MV-4-11 (cell line): ENCODE data around the gene PNMA8A.
"Not testable (repeated sequence)": the region's sequence is repeated elsewhere in the genome, so short reads cannot be mapped to it uniquely, and the experiment has no call there.

Experiments used
- DNase-seq: peaks from one replicate; lab custom pipeline; 2025; lab: John Stamatoyannopoulos, UW

PNMA8A gene

DNA sequence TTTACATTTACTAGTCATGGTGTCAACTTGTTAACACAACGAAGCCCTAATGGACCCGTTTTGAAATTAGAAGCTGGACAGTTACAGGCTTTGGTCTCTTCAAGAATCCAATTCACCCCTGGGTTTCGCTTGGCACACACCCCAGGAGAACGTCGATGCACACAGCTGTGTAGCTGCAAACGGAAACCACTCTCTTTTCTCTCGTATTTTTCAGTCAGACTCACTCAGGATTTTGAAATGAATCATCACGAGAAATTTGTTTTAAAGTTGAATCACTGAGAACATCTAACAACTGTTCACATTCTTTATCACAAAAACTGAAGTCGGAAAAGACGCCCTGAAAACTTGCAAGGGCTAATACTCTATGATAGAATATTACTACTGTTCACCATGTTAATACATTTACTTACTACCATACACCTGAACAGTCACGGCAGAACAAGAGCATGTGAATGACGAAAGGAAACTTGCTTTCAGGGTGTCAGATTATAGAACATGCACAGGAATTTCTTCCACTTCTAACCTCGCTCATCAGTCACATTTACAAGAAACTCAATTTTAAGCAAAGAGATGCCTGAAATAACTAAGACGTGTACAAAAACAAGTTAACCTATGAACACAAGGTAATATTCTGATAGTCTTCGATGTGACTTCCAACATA lies 4.7 kb downstream of the PNMA8A start:
- DNase-seq = no peak

DNA sequence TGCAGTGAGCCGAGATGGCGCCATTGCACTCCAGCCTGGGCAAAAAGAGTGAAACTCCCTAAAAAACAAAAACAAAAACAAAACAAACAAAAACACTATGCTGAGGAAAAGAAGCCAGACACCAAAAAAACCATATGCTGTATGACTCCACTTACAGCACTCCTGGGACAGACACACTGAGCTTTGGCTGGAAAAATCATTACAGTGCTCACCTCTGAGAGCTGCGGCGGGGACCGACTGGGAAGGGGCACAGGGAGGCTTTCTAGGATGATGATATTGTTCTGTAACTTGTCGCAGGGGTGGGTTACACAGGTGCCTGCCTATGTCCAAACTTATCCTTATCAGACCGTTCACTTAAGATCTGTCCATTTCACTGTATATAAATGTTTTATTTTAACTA lies 7.8 kb downstream of the PNMA8A start:
- no peak for DNase-seq

DNA sequence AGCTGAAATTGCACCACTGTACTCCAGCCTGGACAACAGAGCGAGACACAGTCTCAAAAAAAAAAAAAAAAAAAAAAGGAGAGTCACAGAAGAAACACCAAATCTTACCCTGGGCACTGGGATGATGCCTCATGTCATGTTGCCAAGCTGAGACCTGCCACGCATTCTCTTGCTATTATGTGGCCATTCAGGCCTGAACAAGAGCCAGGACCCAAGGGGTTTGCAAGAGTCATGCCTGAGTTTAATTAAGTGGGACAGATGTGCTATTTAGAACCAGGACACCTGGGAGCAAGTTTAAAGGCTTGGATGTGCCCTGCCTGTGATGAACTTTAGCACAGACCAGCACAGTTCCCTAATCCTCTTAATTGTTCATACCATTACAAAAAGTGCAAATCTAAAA lies 9.8 kb downstream of the PNMA8A start:
- no peak for DNase-seq

DNA sequence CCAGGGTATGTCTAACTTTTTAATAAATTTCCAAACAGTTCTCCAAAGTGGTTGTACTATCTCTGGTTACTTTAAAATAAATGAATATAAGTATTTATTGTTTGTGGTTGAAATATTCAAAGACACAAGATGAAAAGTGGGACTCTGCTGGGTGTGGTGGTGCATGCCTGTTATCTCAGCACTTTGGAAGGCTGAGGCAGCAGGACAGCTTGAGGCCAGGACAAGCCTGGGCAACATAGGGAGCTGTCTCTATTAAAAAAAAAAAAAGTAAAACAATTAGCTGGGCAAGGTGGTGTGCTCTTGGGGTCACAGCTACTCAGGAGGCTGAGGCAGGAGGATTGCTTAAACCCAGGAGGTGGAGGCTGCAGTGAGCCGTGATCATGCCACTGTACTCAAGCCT lies 10.4 kb downstream of the PNMA8A start:
- DNase-seq = no peak

DNA sequence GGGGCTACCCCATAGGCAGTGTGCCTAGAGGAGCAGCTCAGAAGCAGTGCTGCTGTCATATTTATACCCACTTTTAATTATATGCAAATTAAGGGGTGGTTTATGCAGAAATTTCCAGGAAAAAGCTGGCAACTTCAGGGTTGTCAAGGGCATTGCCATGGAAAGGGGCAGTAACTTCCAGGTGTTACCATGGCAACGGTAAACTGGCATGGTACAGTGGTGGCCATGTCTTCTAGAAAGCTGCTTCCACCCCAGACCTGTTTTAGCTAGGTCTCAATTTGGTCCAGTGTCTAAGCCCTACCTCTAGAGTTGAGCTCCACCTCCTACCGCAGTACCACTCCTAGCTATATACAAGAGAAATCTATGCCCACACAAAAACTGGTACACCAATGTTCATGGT lies 11.3 kb downstream of the PNMA8A start:
- DNase-seq = no peak

DNA sequence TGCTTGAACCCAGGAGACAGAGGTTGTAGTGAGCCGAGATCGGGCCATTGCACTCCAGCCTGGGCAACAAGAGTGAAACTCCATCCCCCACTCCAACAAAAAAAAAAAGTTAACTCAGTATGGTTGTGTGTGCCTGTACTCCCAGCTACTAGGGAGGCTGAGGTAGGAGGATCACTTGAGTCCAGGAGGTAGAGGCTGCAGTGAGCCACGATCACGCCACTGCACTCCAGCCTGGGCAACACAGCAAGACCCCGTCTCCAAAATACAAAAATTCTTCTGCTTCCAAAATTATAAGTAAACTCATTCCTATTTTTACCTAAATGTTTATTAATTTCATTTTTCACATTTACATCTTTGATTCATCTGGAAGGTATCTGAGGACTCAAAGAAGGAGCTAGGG lies 14.4 kb downstream of the PNMA8A start:
- no peak for DNase-seq

DNA sequence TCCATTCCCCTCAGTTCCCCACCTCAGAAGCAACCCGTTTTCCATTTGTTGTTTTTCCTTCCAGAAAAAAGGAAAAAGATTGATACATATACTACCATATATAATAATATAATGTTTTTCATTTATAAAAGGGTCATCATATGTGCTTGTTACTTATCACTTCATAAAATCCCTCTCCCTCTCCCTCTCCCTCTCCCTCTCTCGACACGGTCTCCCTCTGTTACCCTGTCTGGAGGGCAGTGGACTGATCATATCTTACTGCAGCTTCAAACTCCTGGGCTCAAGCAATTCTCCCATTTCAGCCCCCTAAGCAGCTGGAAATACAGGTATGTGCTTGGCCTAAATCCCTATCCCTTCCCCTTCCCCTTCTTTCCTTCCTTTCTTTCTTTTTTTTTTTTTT lies 17.1 kb downstream of the PNMA8A start:
- DNase-seq = no peak

DNA sequence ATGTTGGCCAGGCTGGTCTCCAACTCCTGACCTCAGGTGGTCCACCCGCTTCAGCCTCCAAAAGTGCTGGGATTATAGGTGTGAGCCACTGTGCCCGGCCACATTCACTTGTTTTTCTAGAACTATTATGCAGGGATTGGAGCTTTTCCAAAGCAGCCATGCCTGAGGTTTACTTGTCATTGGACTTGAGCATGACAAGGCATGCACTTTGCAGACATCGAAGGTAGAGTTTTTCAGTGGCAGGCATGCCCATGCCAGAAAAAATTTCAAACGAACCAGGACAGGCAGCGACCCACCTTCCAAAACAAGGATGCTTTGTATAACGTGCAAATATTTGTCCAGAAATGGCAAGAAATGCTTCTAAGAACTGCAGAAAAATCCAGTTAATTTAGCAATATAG lies 17.7 kb downstream of the PNMA8A start:
- no peak for DNase-seq

DNA sequence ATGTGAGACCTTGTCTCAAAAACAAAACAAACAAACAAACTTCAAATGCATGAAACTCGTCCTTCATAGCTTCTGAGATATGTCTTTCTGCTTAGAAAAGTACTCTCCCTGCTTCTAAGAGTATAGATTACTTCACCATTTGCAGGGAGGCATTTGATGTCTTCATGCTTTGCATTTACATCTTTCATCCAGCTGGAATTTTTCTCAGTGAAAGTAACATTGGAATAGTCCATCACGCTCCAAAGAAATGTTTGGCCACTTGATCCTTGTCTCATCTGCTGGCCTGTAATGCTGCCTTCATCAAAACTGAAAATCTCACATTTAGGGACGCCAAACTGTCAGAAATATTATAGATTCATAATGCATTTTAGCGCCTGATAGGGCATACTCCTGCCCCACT lies 19.2 kb downstream of the PNMA8A start:
- DNase-seq = no peak

DNA sequence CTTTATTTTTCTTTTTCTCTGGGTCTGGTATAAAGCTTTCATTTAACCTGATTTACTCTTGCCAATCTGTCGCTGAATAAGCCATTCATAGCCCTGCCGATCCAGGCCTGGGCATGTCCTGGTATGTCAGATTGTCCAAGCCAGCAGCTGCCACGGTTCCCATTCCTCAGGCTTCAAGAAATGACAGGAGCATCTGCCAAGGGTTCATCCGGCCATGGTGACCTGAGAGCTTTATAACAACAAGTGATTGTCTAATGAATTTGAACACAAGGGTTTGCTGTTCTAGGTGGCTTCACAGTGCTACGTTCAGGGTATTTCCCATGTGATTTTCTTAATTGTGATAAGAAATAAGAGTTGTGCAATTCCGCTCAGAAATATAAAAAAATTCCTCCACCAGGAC lies 20.0 kb downstream of the PNMA8A start:
- no peak for DNase-seq

DNA sequence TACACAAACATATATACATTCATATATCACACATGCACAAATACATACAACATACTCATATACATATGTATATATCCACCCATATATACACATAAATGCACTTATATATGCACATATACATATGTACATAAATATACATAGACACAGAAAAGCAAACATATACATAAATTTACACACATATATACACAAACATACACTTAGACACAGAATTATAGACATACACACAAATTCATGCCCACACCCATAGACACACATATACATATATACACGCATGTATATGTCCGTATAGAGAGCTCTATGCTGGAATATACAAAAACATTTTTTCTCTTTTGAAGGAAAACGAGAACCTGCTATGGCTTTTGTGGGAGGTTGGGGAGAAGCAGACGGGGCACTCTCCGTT lies 20.6 kb downstream of the PNMA8A start:
- DNase-seq = no peak

DNA sequence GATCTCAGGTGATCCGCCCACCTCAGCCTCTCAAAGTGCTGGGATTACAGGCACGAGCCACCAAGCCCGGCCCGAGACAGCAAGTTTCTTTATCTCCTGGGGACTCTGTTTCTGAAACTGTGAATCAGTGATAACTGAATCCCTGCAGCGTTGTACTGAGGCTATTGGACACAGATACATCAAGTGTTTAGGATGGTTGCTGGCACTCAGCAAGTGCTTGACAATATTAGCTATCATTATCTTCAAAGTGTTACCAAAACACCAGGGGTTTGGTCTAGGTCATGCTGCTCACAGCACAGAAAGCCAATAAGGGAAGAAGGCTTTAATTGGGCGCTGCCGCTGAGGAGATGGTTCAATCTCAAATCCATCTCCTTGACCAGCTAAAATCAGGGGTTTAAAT lies 22.1 kb downstream of the PNMA8A start:
- no peak for DNase-seq

DNA sequence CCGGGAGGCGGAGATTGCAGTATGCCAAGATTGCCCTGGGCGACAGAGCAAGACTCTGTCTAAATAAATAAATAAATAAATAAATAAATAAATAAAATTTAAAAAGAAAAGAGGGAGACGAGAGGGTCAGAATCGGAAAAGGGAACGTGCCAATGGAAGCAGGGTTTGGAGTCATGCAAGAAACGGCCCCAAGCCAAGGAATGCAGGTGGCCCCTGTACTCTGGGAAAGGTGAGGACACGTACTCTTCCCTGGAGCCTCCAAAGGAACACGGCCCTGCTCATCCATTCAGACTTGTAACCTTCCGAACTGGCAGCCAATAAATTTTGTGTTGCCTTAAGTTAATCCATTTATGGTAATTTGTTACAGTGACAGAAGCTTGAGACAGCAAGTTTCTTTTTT lies 22.8 kb downstream of the PNMA8A start:
- DNase-seq = no peak

DNA sequence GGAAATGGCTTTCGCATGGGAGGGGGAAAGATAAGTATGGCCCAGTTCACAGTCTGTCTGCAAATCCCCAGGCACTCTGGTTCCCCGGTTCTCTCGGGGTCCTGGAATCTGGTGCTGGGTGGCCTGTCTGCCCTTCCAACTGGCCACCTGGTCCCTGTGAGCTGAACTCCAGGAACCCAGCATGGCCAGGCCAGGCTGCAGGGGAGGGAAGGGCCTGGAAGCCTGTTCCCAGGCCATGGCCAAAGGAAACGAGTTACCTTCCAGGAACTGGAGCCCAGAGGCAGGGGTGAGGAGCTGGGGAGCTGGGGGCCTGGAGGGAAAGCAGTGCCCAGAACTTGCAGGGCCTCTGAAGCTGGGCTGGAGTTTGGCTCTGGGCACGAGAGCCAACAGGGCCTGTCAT lies 23.5 kb downstream of the PNMA8A start:
- no peak for DNase-seq

DNA sequence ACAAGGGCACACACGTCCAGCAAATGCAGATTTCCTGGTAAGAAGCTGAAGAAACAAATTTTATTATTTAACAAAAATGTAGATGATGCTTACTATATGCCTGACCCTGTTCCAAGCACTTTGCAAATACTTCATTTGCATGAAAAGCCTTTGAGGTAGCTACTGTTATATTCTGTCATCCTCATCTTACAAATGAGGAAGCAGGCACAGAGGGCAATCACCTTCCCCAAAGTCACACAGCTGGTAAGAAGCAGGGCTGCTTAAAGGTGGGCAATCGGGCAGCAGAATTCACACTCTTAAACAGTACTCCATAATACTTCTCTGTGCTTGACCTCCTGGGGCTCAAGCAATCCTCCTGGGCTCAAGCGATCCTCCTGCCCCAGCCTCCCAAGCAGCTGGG lies 24.4 kb downstream of the PNMA8A start:
- DNase-seq = no peak

DNA sequence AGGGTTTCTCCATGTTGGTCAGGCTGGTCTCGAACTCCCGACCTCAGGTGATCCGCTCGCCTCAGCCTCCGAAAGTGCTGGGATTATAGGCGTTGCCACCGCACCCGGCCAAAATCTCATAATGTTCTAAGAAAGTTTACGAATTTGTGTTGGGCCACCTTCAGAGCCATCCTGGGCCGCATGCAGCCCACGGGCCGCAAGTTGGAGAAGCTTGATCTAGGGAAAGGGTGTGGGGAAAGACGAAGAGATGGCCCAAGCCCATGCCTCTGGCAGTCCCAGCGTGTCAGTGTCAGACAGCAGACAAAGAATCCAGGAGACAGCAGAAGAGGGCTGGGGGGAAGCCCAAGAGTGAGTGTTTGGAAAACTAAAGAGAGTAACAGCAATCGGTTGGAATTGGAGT lies 25.3 kb downstream of the PNMA8A start:
- no peak for DNase-seq

DNA sequence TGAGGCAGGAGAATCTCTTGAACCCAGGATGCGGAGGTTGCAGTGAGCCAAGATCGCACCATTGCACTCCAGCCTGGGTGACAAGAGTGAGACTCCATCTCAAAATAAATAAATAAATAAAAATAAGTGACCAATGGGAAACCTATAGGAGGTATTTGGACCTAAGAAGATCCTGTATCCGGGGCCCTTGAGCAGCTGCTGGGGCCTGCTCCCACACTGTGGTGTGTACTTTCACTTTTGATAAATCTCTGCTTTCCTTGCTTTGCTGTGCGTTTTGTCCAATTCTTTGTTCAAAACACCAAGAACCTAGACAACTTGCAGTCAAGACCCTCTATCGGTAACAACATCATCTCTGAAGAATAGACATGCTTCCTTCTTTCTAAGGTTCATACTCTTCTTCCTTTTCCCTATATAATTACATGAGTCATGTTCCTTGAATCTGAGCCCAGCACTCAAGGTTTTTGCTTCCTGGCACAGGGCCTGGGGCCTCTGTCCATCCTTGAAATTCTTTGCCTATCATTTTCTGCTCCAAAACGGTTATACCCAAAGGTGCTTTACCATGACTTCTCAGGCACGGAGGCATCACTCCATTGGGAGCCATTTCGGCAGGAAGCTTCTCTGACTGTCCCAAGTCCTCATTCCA lies 28.4 kb downstream of the PNMA8A start:
- DNase-seq = no peak

DNA sequence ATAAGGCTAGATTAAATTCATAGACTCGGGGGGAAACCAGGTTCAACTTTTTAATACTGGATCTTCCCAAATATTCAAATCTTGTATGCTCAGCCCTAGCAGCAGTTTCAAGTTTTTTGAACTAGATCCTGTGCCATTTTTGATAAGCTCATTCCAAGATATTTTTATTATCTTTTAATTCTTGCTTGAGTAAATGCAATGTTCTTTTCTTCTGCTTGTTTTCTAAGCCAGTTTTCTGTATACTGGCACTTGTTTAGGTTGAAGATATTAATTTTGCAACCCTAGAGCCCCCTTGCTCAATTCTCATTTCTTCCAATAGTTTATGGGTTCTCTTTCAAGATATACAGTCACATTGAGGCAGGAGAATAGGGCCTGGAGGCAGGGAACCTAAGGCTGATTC lies 29.5 kb downstream of the PNMA8A start:
- DNase-seq = no peak

DNA sequence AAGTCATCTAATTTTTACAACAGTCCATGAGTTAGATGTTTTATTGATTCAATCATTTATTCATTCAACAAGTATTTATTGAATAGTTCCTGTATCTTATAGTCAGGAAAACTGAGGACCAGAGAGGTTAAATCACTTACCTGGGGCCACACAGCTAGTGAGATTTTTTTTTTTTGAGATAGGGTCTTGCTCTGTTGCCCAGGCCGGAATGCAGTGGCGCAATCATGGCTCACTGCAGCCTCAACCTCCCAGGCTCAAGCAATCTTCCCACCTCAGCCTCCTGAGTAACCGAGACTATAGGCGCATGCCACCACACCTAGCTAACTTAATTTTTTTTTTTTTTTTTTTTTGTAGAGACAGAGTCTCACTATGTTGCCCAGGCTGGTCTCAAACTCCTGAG lies 35.7 kb downstream of the PNMA8A start:
- not testable (repeated sequence) for DNase-seq

DNA sequence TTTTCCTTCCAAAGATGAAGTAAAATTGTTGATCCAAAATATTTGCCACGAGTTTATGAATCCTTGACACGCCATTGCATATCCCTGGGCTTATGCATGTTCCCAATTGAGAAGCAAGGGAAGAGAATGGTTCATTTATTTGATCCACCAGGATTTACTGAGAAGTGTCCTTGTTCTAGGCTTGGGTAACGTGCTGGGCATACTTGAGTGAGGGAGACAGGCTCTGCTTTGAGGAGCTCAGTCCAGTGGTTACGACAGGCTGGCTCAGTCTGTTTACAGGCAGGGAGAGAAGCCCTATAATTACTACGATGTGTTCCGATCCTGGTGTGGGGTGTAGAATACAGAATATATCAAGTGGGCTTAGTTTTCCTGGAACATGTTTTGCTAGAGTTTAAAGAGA lies 36.4 kb downstream of the PNMA8A start:
- no peak for DNase-seq

DNA sequence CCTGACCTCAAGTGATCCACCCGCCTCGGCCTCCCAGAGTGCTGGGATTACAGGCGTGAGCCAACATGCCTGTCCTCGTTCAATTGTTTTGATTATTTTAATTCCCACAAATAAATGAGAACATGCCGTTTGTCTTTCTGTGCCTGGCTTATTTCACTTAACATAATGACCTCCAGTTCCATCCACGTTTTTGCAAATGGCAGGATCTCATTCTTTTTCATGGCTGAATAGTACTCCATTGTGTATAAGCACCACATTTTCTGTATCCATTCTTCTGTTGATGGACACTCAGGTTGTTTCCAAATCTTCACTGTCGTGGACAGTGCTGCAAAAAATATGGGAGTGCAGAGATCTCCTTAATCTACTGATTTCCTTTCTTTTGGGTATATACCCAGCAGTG lies 37.9 kb downstream of the PNMA8A start:
- not testable (repeated sequence) for DNase-seq

DNA sequence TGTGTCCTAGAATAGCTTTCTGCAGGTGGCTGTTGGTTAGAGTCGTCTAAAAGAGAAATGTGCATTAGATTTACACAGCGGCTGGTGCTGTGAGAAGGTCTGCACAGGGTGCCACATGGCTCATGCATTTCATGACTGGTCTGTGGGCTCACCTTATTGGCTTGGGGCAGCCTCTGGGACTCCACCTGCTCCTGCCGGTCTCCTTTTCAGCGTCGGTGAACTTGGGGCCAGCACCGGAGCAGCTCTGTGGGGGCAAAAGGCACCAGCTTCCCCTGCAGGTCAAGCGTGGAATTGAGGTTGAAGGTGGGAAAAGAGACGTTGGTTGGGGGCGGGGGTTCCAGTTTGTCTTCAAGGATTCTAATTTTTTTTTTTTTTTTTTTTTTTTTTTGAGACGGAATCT lies 39.5 kb downstream of the PNMA8A start:
- DNase-seq = no peak

DNA sequence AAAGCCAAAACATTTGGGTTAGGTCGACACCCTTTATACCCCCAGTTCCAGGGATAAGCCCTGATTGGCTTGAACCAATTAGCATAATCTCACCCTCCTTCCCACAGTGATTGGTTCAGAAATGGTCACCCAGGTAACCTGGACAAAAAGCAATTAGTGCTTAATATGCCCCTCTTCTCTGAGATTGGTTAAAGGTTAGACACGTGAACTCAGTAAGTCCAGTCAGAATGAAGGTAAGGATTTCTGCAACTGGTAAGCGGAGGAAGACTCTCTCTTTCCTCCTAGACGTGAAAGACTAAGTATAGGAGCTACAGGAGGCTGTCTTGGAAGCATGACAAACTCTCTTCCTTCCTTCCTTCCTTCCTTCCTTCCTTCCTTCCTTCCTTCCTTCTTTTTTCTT lies 41.4 kb downstream of the PNMA8A start:
- DNase-seq = no peak
